Ectodermal cell (in vitro differentiated cells): ENCODE results near the gene RRBP1.
"Not testable (repeated sequence)": the region's sequence is repeated elsewhere in the genome, so short reads cannot be mapped to it uniquely, and the experiment has no call there.

Experiments
- H3K27ac ChIP-seq: 2 replicates; pipeline ENCODE4 v1.7.0; 2013; ENCODE audit warnings: mild to moderate bottlenecking, low read depth, low read length; ENCODE audit not compliant: insufficient read depth, poor library complexity, severe bottlenecking
- H3K27me3 ChIP-seq: 2 replicates; pipeline ENCODE4 v1.7.0; 2013; ENCODE audit warnings: mild to moderate bottlenecking, low read length; ENCODE audit not compliant: insufficient read depth, control insufficient read depth, poor library complexity, severe bottlenecking
- H3K36me3 ChIP-seq: one replicate; pipeline ENCODE4 v1.7.0; 2013; ENCODE audit warnings: low read length; ENCODE audit not compliant: control insufficient read depth, insufficient read depth
- H3K4me1 ChIP-seq: one replicate; pipeline ENCODE4 v1.7.0; 2013; ENCODE audit warnings: low read length; ENCODE audit not compliant: control insufficient read depth, insufficient read depth
- H3K4me3 ChIP-seq: 2 replicates; pipeline ENCODE4 v1.7.0; 2013; ENCODE audit warnings: low read depth, low read length, control low read depth; ENCODE audit not compliant: insufficient read depth
- H3K9me3 ChIP-seq: 2 replicates; pipeline ENCODE4 v1.7.0; 2013; ENCODE audit warnings: mild to moderate bottlenecking, low read length, moderate library complexity; ENCODE audit not compliant: control insufficient read depth
- WGBS, 2 experiments: methylation state at CpG; one replicate each; pipeline ENCODE4 v1.1.7; 2013; ENCODE audit warnings: missing lambda C conversion rate in 2 of 2; 5-methylcytosine and 5-hydroxymethylcytosine counted together

Gene RRBP1

DNA sequence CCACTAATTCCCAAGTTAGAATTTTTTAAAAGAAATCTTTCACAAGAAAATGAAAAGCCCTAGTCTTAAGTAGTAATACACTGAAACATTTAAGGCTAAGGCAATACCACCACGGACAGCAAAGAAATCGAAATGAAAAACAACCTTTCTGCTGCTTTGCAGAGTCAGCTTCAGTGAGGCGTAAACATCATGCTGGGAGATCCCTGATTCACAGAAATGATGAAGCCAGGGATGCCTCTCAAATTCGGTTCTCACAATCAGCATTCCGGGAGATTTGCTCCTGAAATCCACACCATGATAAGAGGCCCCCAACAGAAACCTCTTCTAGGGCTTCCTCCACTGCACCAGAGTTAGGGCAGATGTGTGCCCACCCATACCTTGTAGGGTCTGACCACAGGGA lies 18.6 kb downstream of the RRBP1 start:
- no peaks in the 10 kb centered on the region for H3K9me3 ChIP-seq
- H3K36me3 ChIP-seq: peaks cover 3% of the 10 kb centered on the region
- 58 to 69% methylated on average over 5 of the region's 5 CpGs for WGBS, 2 experiments
- H3K27ac ChIP-seq: no peak overlapping the region
- H3K27me3 ChIP-seq: no peaks in the 10 kb centered on the region
- peaks cover 10% of the 10 kb centered on the region for H3K4me1 ChIP-seq
- no peak overlapping the region for H3K4me3 ChIP-seq

DNA sequence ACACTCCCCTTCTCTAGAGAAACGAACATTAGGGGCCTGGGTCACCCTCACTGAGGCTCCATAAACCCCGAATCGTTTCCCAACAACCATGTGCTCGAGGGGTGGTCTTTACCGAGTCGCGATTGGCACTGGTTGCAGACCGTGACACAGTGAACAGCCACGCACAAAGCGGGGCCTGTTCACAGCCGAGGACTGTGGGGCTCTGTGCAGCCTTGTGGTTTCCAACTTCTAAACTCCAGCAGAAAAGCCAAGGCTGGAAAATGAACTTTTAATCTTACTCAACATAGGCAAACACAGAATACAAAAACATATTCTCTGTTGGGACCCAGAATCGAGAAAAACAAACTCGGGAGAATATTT lies 19.0 kb downstream of the RRBP1 start:
- no peak overlapping the region for H3K27ac ChIP-seq
- no peaks in the 10 kb centered on the region for H3K9me3 ChIP-seq
- peaks cover 8% of the 10 kb centered on the region for H3K36me3 ChIP-seq
- WGBS, 2 experiments: 94 to 95% methylated on average over 13 of the region's 13 CpGs
- H3K27me3 ChIP-seq: no peaks in the 10 kb centered on the region
- peaks cover 10% of the 10 kb centered on the region for H3K4me1 ChIP-seq
- H3K4me3 ChIP-seq: no peak overlapping the region

DNA sequence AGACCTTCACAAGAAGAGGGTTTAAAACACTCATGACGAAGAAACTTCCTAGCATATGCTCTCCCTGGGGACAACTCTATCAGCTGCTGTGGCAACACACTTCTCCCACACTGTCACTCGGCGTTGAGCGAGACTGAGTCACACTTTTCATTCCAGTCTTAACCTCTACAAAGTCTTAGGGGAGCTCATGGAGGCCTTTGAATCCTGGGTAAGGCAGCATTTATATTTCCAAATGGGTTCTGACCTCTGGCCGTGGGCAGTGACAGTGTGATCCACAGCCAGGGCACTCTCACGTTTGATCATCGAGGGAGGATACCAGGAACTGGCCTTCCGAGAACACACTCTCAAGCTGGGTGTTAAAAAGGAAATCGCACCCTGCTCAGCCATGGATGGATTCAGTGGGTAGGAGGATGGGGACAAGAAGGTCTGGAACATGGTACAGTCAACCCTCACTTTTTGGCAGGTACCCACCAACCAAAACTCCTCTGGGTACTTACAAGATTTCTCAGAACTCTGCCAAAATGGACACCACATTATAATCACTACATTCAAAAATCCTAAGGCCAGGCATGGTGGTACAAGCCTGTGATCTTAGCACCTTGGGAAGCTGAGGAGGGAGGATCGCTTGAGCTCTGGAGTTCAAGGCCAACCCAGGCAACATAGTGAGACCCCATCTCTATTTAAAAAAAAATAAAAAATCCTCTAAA lies 19.6 kb downstream of the RRBP1 start:
- no peaks in the 10 kb centered on the region for H3K9me3 ChIP-seq
- no peak overlapping the region for H3K4me3 ChIP-seq
- H3K27ac ChIP-seq: no peak overlapping the region
- WGBS, 2 experiments: 94 to 96% methylated on average over 10 of the region's 10 CpGs
- no peaks in the 10 kb centered on the region for H3K27me3 ChIP-seq
- H3K4me1 ChIP-seq: peaks cover 10% of the 10 kb centered on the region
- peaks cover 8% of the 10 kb centered on the region for H3K36me3 ChIP-seq

DNA sequence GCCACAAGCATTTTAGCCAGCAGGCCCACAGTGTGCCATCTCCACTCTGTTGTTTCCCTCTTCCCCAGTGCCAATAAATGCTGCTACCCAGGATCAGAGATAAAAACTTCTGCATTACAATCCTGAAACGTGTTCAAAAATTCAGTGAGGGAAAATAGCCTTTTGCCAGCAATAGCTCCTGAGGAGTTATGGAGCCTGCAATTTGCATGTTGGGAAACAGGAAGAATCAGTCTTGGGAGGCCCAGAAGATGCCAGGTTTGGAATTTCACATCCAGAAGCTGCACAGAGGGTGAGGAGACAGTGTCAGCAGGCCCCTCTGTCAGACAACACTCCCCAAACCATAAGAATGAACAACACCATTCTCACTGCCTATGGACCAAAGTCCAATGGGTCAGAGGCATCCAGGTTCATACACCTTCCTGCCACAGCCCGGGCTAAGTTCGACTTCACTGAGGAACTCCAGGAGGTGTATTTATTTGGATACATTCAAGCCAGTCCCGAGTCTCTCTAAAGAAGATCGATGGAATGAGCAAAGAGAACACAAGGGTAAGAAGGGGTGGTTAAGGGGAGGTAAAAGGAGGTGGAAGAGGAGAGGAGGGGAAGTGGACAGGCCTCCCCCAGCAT lies 20.8 kb downstream of the RRBP1 start:
- Histone ChIP-seq H3K27me3 (no peaks in the 10 kb centered on the region), H3K27ac (no peak overlapping the region), H3K36me3 (peaks cover 8% of the 10 kb centered on the region), H3K4me3 (no peak overlapping the region), H3K9me3 (no peaks in the 10 kb centered on the region), H3K4me1 (peaks cover 10% of the 10 kb centered on the region)
- WGBS, 2 experiments: 91 to 93% methylated on average over 5 of the region's 5 CpGs

DNA sequence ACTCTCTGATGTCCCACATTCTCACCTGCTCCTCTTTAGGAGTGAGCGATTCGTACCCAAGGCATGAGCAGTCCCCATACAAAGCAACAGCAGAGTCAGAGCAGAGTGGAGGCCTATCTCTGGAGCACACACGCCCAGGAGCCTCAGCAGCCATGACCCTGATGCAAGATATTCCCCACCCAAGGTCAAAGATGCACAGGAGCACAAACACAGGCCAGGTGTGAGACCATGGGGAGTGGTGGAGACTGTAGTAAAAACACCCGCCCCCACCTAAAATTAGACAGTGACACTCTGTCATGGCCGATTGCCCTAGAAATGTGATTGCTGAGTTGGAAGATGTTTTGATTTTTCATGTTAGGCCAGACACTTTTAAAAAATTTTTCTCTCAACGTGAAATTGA lies 21.4 kb downstream of the RRBP1 start:
- Histone ChIP-seq H3K9me3 (no peaks in the 10 kb centered on the region), H3K27me3 (no peaks in the 10 kb centered on the region), H3K36me3 (peaks cover 8% of the 10 kb centered on the region), H3K4me3 (no peak overlapping the region), H3K4me1 (peaks cover 10% of the 10 kb centered on the region), H3K27ac (no peak overlapping the region)
- WGBS, 2 experiments: 96 to 98% methylated on average over 6 of the region's 6 CpGs

DNA sequence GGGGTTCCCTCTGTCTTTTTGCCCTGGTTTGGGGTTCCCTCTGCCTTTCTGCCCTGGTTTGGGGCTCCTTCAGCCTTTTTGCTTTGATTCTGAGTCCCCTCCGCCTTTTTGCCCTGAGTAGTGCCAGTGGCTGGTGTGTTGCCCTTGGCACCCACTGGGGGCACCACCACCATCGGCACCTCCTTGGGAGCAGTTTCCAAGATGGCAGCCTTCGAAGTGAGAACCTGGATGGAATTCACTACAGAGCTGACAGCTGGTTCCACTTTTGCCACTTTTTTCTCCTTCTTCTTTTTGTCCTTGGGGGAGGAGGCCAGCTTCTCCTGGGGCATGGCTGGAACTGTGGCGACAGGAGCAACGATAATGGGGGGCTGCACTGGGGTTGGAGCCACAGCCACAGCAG lies 22.2 kb downstream of the RRBP1 start:
- Histone ChIP-seq H3K27ac (no peak overlapping the region), H3K9me3 (no peaks in the 10 kb centered on the region), H3K27me3 (no peaks in the 10 kb centered on the region), H3K4me1 (peaks cover 16% of the 10 kb centered on the region), H3K4me3 (no peak overlapping the region), H3K36me3 (peaks cover 8% of the 10 kb centered on the region)
- 97 to 99% methylated on average over 5 of the region's 5 CpGs for WGBS, 2 experiments

DNA sequence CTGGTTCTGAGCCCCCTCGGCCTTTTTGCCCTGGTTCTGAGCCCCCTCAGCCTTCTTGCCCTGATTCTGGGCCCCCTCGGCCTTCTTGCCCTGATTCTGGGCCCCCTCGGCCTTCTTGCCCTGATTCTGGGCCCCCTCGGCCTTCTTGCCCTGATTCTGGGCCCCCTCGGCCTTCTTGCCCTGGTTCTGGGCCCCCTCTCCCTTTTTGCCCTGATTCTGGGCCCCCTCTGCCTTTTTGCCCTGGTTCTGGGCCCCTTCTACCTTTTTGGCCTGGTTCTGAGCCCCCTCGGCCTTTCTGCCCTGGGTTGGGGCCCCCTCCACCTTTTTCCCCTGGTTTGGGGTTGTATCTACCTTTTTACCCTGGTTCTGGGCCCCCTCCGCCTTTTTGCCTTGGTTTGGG lies 22.7 kb downstream of the RRBP1 start:
- 91 to 92% methylated on average over 7 of the region's 7 CpGs for WGBS, 2 experiments
- H3K4me3 ChIP-seq, H3K9me3 ChIP-seq, H3K27me3 ChIP-seq, H3K27ac ChIP-seq, H3K36me3 ChIP-seq: not testable (repeated sequence)
- H3K4me1 ChIP-seq: peaks cover 14% of the 10 kb centered on the region

- Histone ChIP-seq H3K9me3 (no peaks in the 10 kb centered on the region), H3K36me3 (peaks cover 8% of the 10 kb centered on the region), H3K4me3 (no peak overlapping the region), H3K27me3 (no peaks in the 10 kb centered on the region), H3K27ac (no peak overlapping the region), H3K4me1 (peaks cover 10% of the 10 kb centered on the region)
- WGBS, 2 experiments: 94 to 98% methylated on average over 2 of the region's 2 CpGs
Measured at GRCh38 chr20:17658648-17658993, 23.4 kb downstream of the RRBP1 start.

DNA sequence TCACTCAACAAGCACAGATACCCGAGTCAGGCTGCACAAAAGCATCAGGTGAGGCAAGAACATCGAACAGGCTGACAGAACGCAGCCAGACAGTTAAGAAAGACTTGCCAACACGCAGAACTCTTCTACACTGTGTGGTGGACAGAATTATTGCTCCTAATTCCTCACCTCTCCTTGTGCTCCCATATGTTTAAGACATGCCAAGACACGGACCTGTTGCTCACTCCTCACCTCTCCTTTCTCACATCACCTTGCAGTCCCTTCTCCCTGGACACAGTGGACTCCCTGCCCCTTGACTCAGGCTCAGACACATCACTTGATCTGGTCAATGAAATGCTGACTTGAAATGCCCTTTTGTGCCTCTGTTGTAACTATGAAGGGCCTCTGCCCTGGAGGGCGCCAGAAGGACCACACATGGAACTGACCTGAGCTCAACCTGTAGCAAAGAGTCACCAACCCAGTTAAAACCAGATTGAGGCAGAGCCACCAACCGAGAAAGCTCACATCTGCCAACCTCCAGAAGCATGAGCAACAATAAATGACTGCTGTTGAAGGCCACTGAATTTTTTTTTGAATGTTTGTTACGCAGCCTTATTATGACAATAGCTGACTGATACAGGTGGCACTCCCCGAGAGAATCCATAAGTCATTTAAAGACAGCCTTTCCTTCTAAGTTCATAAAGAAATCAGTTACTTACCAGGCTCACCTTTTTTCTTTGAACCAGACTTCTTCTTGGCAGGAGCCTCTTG lies 24.0 kb downstream of the RRBP1 start:
- H3K36me3 ChIP-seq: peaks cover 8% of the 10 kb centered on the region
- H3K4me1 ChIP-seq: peaks cover 7% of the 10 kb centered on the region

DNA sequence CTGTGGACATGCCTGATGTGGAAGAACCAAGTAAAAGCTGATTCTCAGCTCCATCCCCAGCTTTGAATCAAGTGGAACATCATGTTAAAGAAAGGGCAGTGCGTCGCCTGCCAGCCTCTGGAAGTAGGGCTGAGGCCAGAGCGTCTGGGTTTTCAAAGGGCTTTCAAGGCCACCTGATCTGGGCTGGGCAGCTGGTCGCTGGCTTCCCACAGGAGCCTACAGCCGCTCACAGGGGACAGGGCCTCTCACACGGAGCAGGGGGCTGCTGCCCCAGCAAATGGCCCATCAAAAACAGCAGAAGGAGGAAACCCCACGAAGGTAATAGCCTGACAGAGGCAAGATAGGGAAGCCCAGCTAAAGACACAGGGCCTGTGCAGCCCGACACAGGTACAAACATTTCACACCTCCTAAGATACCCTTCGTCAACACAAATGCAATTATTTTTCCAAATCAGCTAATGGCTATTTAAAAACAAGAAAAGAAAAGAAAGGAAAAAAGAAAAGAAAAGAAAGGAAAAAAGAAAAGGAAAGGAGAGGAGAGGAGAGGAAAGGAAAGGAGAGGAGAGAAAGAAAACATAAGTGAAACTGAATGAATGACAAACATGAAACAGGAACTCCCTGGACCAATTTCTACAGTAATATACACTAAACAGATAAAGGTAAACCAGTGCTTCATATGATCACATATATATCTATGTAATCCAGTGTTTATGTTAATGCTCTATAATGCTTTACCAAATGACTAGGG lies 24.8 kb downstream of the RRBP1 start:
- Histone ChIP-seq H3K9me3 (no peaks in the 10 kb centered on the region), H3K4me1 (peaks cover 6% of the 10 kb centered on the region), H3K27ac (no peak overlapping the region), H3K27me3 (no peaks in the 10 kb centered on the region), H3K4me3 (no peak overlapping the region), H3K36me3 (peaks cover 8% of the 10 kb centered on the region)
- 72 to 74% methylated on average over 8 of the region's 9 CpGs for WGBS, 2 experiments

More for the DNA sequence above, 24.0 kb downstream of the RRBP1 start:
- no peak overlapping the region for H3K4me3 ChIP-seq
- 94 to 97% methylated on average over 9 of the region's 9 CpGs for WGBS, 2 experiments
- no peak overlapping the region for H3K27ac ChIP-seq
- H3K9me3 ChIP-seq: no peaks in the 10 kb centered on the region
- H3K27me3 ChIP-seq: no peaks in the 10 kb centered on the region
